B cell (primary cell): Measurements from ENCODE around the gene BST2. TPM values are rescaled to one million over a fixed set of nuclear protein-coding genes. Genes with fewer than 3 reads are reported as not detected.

Experiments
- ATAC-seq: fragments of 200-7000 bp; cut with Tn5 transposase; one replicate; pipeline ENCODE4 v1.10.0; 2021; ENCODE audit warnings: low read depth, mild to moderate bottlenecking, moderate number of reproducible peaks, moderate library complexity
- CTCF ChIA-PET: fragments of 350-600 bp; sonication (Branson Sonifier 250); formaldehyde crosslinking; loops from one replicate; lab custom pipeline; 2021; ENCODE audit warnings: antibody characterized with exemption, inconsistent platforms; lab: Charles Lee
- POLR2A ChIA-PET: fragments of 350-600 bp; sonication (Branson Sonifier 250); formaldehyde crosslinking; loops from one replicate; lab custom pipeline; 2021; ENCODE audit warnings: antibody characterized with exemption; lab: Charles Lee
- DNase-seq: peaks from one replicate; pipeline ENCODE4 v3.0.0; 2013
- H2AFZ ChIP-seq: 2 replicates; pipeline ENCODE4 v1.6.1; 2012; ENCODE audit warnings: mild to moderate bottlenecking, low read depth, low read length; ENCODE audit not compliant: insufficient read depth, poor library complexity, severe bottlenecking
- H3K27ac ChIP-seq, 2 donors: 1 replicate in 1 of 2; 2 replicates in 1 of 2; pipeline ENCODE4 v1.5.1; 2012 to 2013; ENCODE audit warnings: low read length in 2 of 2, mild to moderate bottlenecking in 2 of 2, moderate library complexity in 1 of 2
- H3K27me3 ChIP-seq, 4 experiments: fragments of 200-600 bp in 1 of 4; sonication (generic) in 1 of 4; replicated peaks in 1 of 4; 1 replicate in 2 of 4; 2 replicates in 2 of 4; pipeline versions ENCODE4 v1.6.1 to v1.7.0; 2013 to 2016; ENCODE audit warnings: low read length in 3 of 4, mild to moderate bottlenecking in 2 of 4, mixed read lengths in 1 of 4, moderate library complexity in 1 of 4; ENCODE audit not compliant: insufficient read depth in 4 of 4, control insufficient read depth in 3 of 4; ENCODE audit errors: control extremely low read depth in 1 of 4
- H3K36me3 ChIP-seq, 2 experiments: replicated peaks in 1 of 2; 1 replicate in 1 of 2; 2 replicates in 1 of 2; pipeline versions ENCODE4 v1.6.1 to v1.7.1; 2013; ENCODE audit warnings: low read length in 1 of 2; ENCODE audit not compliant: insufficient read depth in 2 of 2, control insufficient read depth in 1 of 2; ENCODE audit errors: control extremely low read depth in 1 of 2, extremely low read depth in 1 of 2
- H3K4me1 ChIP-seq, 2 donors: fragments of 200-600 bp in 1 of 2; sonication (generic) in 1 of 2; 1 replicate in 1 of 2; 2 replicates in 1 of 2; pipeline versions ENCODE4 v1.5.1 to v1.6.1; 2013 to 2017; ENCODE audit warnings: low read length in 2 of 2; ENCODE audit not compliant: control insufficient read depth in 2 of 2, insufficient read depth in 2 of 2
- H3K4me2 ChIP-seq: replicated peaks from 2 replicates; pipeline ENCODE3; 2012; ENCODE audit warnings: mild to moderate bottlenecking, low read depth, low read length; ENCODE audit not compliant: poor library complexity, severe bottlenecking
- H3K4me3 ChIP-seq, 5 experiments: fragments of 200-600 bp in 1 of 5; sonication (generic) in 1 of 5; 1 replicate in 3 of 5; 2 replicates in 2 of 5; pipeline versions ENCODE4 v1.5.1 to v1.7.0; 2011 to 2016; ENCODE audit warnings: low read length in 4 of 5, mild to moderate bottlenecking in 4 of 5, low read depth in 2 of 5, control low read depth in 1 of 5, moderate library complexity in 1 of 5; ENCODE audit not compliant: insufficient read depth in 1 of 5; ENCODE audit errors: control extremely low read depth in 1 of 5, extremely low read depth in 1 of 5
- H3K79me2 ChIP-seq: fragments of 200-600 bp; sonication (generic); one replicate; pipeline ENCODE4 v1.6.0; 2016; ENCODE audit warnings: low read length; ENCODE audit not compliant: control insufficient read depth, insufficient read depth
- H3K9ac ChIP-seq: fragments of 200-600 bp; sonication (generic); 2 replicates; pipeline ENCODE4 v1.6.1; 2017; ENCODE audit warnings: mild to moderate bottlenecking, low read length, moderate library complexity
- H3K9me3 ChIP-seq, 3 donors: one replicate each; pipeline versions ENCODE4 v1.6.1 to v1.7.1; 2013; ENCODE audit warnings: low read length in 2 of 3; ENCODE audit not compliant: control insufficient read depth in 2 of 3, insufficient read depth in 1 of 3; ENCODE audit errors: control extremely low read depth in 1 of 3
- H4K20me1 ChIP-seq: 2 replicates; pipeline ENCODE4 v1.6.0; 2012; ENCODE audit warnings: mild to moderate bottlenecking, low read length; ENCODE audit not compliant: insufficient read depth, control insufficient read depth, poor library complexity, severe bottlenecking
- H3K27ac Mint-ChIP-seq: one replicate; pipeline ENCODE4 v1.8.0; 2021; ENCODE audit warnings: mixed read lengths
- H3K27me3 Mint-ChIP-seq: one replicate; pipeline ENCODE4 v1.8.0; 2021; ENCODE audit warnings: mixed read lengths
- H3K4me1 Mint-ChIP-seq: one replicate; pipeline ENCODE4 v1.8.0; 2021; ENCODE audit warnings: mixed read lengths
- H3K4me3 Mint-ChIP-seq: one replicate; pipeline ENCODE4 v1.8.0; 2021; ENCODE audit warnings: mixed read lengths
- H3K9me3 Mint-ChIP-seq: one replicate; pipeline ENCODE4 v1.8.0; 2022; ENCODE audit warnings: mixed read lengths; ENCODE audit not compliant: insufficient read depth
- CTCF ChIP-seq: fragments of 200-600 bp; IDR thresholded peaks from one replicate; pipeline ENCODE4 v1.8.0; 2022; ENCODE audit warnings: antibody characterized with exemption, mild to moderate bottlenecking
- EZH2 ChIP-seq: IDR thresholded peaks from 2 replicates; pipeline ENCODE4 v1.6.1; 2012; ENCODE audit warnings: borderline replicate concordance, low read depth, mild to moderate bottlenecking, moderate library complexity, low read length; ENCODE audit not compliant: insufficient read depth, poor library complexity, severe bottlenecking
- WGBS: methylation state at CpG from one replicate; pipeline ENCODE4 v1.1.5; 2013; ENCODE audit warnings: missing lambda C conversion rate; ENCODE audit not compliant: insufficient coverage; 5-methylcytosine and 5-hydroxymethylcytosine counted together
- intact Hi-C: fragments of 100-400 bp; cut with micrococcal nuclease; formaldehyde crosslinking; loops from one replicate; pipeline ENCODE4 v1.10.0; 2022
- polyA plus RNA-seq: library from polyadenylated mRNA; depleted of rRNA; stranded (reverse); fragments of >200 nt; gene quantifications from 2 replicates; pipeline ENCODE4 v1.2.3, GENCODE V29; 2012
- total RNA-seq, 2 donors: library from RNA; stranded (reverse); fragments of 120-200 nt in 1 of 2; gene quantifications; 1 replicate in 1 of 2; 2 replicates in 1 of 2; pipeline versions ENCODE4 v1.2.3 to v1.2.4, GENCODE V29; 2013 to 2022

BST2 gene
- total and polyA plus RNA-seq, 2 donors (not counting 1 experiment from before 2014, with no cell fraction given): 59.7 to 79.5 TPM

- ATAC-seq: no peak
- no peak for DNase-seq
- peaks cover 22% of the 10 kb centered on the region for H3K27me3 Mint-ChIP-seq
- H3K36me3 ChIP-seq: no peaks in the 10 kb centered on the region
- no peak overlapping the region for H3K9ac ChIP-seq
- H3K9me3 ChIP-seq: no peaks in the 10 kb centered on the region
- H3K9me3 Mint-ChIP-seq: no peaks in the 10 kb centered on the region
- H3K4me1 Mint-ChIP-seq: no peaks in the 10 kb centered on the region
- H3K4me2 ChIP-seq: no peak overlapping the region
- ChIA-PET POLR2A (no interaction called here), CTCF (interaction anchor here (0.7 to 1.0 kb wide), 2 partner anchors 11 to 591 kb away, joined by 3 to 4 read pairs; no protein-coding TSS in a partner anchor)
- no peaks in the 10 kb centered on the region for H4K20me1 ChIP-seq
- H3K27ac Mint-ChIP-seq: no peak overlapping the region
- H3K4me1 ChIP-seq: no peaks in the 10 kb centered on the region
- H2AFZ ChIP-seq: no peak overlapping the region
- WGBS: 84% methylated on average over 7 of the region's 7 CpGs
- no peaks in the 10 kb centered on the region for H3K79me2 ChIP-seq
- H3K27me3 ChIP-seq: peaks cover 0 to 4% (median 0%) of the 10 kb centered on the region in 4 experiments
- intact Hi-C loops: no loop called here
- no peak overlapping the region for H3K27ac ChIP-seq
- H3K4me3 Mint-ChIP-seq: no peak overlapping the region
- TF ChIP-seq EZH2: no peak
- TF ChIP-seq CTCF: no peak
- H3K4me3 ChIP-seq: no peak overlapping the region
Measured at GRCh38 chr19:17358395-17358794, 47.0 kb downstream of the BST2 start.

GRCh38 chr19:17357724-17358123 lies 47.7 kb downstream of the BST2 start:
- CTCF ChIA-PET: interaction anchor here (1.0 to 1.2 kb wide), 2 partner anchors 10 to 28 kb away, joined by 3 to 4 read pairs; no protein-coding TSS in a partner anchor
- intact Hi-C loops: no loop called here
- Histone ChIP-seq H3K27ac (no peak overlapping the region), H3K27me3 (peaks cover 0 to 10% (median 0%) of the 10 kb centered on the region in 4 experiments), H3K4me1 (no peaks in the 10 kb centered on the region), H2AFZ (no peak overlapping the region), H3K36me3 (no peaks in the 10 kb centered on the region), H3K9me3 (no peaks in the 10 kb centered on the region), H3K4me3 (no peak overlapping the region), H3K9ac (no peak overlapping the region), H4K20me1 (no peaks in the 10 kb centered on the region), H3K4me2 (no peak overlapping the region), H3K79me2 (no peaks in the 10 kb centered on the region)
- 93% methylated on average over 9 of the region's 11 CpGs for WGBS
- no peak overlapping the region for H3K4me3 Mint-ChIP-seq
- no peaks in the 10 kb centered on the region for H3K9me3 Mint-ChIP-seq
- H3K27me3 Mint-ChIP-seq: peaks cover 25% of the 10 kb centered on the region
- no peak overlapping the region for H3K27ac Mint-ChIP-seq
- TF ChIP-seq CTCF: no peak
- TF ChIP-seq EZH2: no peak
- DNase-seq (no peak), ATAC-seq (no peak)
- POLR2A ChIA-PET: no interaction called here
- no peaks in the 10 kb centered on the region for H3K4me1 Mint-ChIP-seq
